Measurements from ENCODE around the gene SMARCB1. TPM values are rescaled to one million over a fixed set of nuclear protein-coding genes. Genes with fewer than 3 reads are reported as not detected.

Gene SMARCB1
- polyA plus RNA-seq (2012; ENCODE audit: low read depth, missing spikeins) = 105 TPM

DNA sequence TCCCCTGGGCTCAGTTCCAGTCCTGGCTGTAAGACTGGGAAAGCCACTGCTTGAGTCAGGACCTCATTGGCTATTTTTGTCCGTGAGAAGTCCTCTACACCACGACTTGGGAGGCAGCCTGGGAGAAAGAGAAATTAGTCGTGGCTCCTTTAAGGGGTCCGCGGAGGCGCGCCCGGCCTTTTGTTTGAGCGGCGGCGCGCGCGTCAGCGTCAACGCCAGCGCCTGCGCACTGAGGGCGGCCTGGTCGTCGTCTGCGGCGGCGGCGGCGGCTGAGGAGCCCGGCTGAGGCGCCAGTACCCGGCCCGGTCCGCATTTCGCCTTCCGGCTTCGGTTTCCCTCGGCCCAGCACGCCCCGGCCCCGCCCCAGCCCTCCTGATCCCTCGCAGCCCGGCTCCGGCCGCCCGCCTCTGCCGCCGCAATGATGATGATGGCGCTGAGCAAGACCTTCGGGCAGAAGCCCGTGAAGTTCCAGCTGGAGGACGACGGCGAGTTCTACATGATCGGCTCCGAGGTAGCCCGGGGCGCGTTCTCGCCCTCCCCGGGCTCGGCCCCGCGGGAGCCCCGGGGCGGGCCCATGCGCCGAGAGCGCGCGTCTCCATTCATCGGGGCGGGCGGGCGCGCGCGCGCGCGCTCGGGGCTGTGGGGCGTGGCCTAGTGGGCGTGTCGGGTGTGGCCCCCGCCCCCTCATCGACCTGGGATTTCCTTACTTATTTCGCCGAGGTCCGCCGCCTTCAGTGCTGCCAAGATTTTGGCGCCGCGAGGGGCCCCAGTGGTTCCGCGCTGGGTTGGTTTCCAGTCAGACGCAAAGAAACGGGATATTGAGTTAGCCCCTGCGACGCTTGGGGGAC, at the start of gene SMARCB1:
Gene SMARCB1, plus strand, starts transcription at position 215 of the 848 bp plus-strand sequence. Its CDS starts 204 bp downstream, at position 419.
- FAIRE-seq (peak; percentile 94), DNase-seq (ENCODE audit: insufficient read length, low spot score) (peak; percentile 96)
- TF ChIP-seq POLR2AphosphoS5 (IDR thresholded peaks at IDR 0.05; ENCODE audit: low read depth, low read length) (no peak), POU2F2 (IDR thresholded peaks at IDR 0.05; ENCODE audit: low read depth, low read length) (no peak), PAX5 (IDR thresholded peaks at IDR 0.05; ENCODE audit: insufficient read depth, low read length, severe bottlenecking) (no peak), POLR2A (IDR thresholded peaks at IDR 0.05; ENCODE audit: low read depth, low read length) (no peak), SPI1 (IDR thresholded peaks at IDR 0.05; ENCODE audit: low read depth, low read length) (no peak), TAF1 (IDR thresholded peaks at IDR 0.05; ENCODE audit: low read depth, low read length) (no peak)

DNA sequence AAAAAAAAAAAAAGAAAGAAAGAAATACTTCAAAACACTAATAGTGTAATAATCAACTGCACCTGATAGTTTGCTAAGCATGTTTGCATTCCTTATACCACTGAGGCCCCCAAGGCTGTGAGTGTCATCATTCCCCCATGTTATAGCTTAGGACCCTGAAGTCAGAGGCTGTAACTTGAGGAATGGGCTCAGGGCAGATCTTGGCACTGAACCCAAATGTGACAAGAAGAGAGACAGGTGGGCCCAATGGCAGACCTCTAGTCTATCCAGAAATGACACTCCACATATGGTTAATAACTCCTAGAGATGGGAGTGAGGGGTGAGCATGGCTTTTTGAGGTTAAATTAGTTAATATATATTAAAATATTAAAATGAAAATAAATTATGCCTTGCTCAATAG, 49.1 kb upstream of the SMARCB1 start:
- no peak for TF ChIP-seq POU2F2 (IDR thresholded peaks at IDR 0.05; ENCODE audit: low read depth, low read length)
- no peak for TF ChIP-seq PAX5 (IDR thresholded peaks at IDR 0.05; ENCODE audit: insufficient read depth, low read length, severe bottlenecking)
- no peak for TF ChIP-seq POLR2A (IDR thresholded peaks at IDR 0.05; ENCODE audit: low read depth, low read length)
- FAIRE-seq (no peak), DNase-seq (ENCODE audit: insufficient read length, low spot score) (no peak)

- FAIRE-seq (no peak), DNase-seq (ENCODE audit: insufficient read length, low spot score) (no peak)
- TF ChIP-seq PAX5 (IDR thresholded peaks at IDR 0.05; ENCODE audit: insufficient read depth, low read length, severe bottlenecking) (no peak), POLR2AphosphoS5 (IDR thresholded peaks at IDR 0.05; ENCODE audit: low read depth, low read length) (no peak), POLR2A (IDR thresholded peaks at IDR 0.05; ENCODE audit: low read depth, low read length) (no peak), POU2F2 (IDR thresholded peaks at IDR 0.05; ENCODE audit: low read depth, low read length) (no peak), TAF1 (IDR thresholded peaks at IDR 0.05; ENCODE audit: low read depth, low read length) (no peak), SPI1 (IDR thresholded peaks at IDR 0.05; ENCODE audit: low read depth, low read length) (no peak)
These were observed 44.1 kb upstream of the SMARCB1 start for GRCh38 chr22:23742505-23743264.

- no peak for FAIRE-seq
- TF ChIP-seq POU2F2 (IDR thresholded peaks at IDR 0.05; ENCODE audit: low read depth, low read length) (no peak), SPI1 (IDR thresholded peaks at IDR 0.05; ENCODE audit: low read depth, low read length) (no peak), POLR2A (IDR thresholded peaks at IDR 0.05; ENCODE audit: low read depth, low read length) (no peak), POLR2AphosphoS5 (IDR thresholded peaks at IDR 0.05; ENCODE audit: low read depth, low read length) (no peak), TAF1 (IDR thresholded peaks at IDR 0.05; ENCODE audit: low read depth, low read length) (no peak), PAX5 (IDR thresholded peaks at IDR 0.05; ENCODE audit: insufficient read depth, low read length, severe bottlenecking) (no peak)
- DNase-seq (ENCODE audit: insufficient read length, low spot score) = no peak
These were observed 43.5 kb upstream of the SMARCB1 start for GRCh38 chr22:23743303-23743705.

GRCh38 chr22:23744001-23744400, 42.8 kb upstream of the SMARCB1 start:
- DNase-seq (ENCODE audit: insufficient read length, low spot score) = no peak
- TF ChIP-seq POLR2A (IDR thresholded peaks at IDR 0.05; ENCODE audit: low read depth, low read length) (no peak), TAF1 (IDR thresholded peaks at IDR 0.05; ENCODE audit: low read depth, low read length) (no peak), POU2F2 (IDR thresholded peaks at IDR 0.05; ENCODE audit: low read depth, low read length) (no peak), PAX5 (IDR thresholded peaks at IDR 0.05; ENCODE audit: insufficient read depth, low read length, severe bottlenecking) (no peak), POLR2AphosphoS5 (IDR thresholded peaks at IDR 0.05; ENCODE audit: low read depth, low read length) (no peak), SPI1 (IDR thresholded peaks at IDR 0.05; ENCODE audit: low read depth, low read length) (no peak)

DNA sequence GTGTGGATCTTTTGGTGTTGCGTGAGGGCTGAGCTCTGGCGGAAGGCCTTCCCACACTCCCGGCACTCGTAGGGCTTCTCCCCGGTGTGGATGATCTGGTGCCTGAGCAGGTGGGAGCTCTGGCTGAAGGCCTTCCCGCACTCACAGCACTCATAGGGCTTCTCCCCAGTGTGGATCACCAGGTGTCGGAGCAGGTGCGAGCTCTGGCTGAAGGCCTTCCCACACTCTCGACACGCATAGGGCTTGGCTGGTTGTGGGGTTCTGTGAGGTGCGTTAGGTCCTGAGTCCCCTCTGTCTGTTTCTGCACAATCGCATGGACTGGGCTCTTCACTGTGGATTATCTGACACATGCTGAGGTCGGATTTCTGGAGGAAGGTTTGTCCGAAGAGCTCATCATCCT, 42.3 kb upstream of the SMARCB1 start:
- TF ChIP-seq POLR2A (IDR thresholded peaks at IDR 0.05; ENCODE audit: low read depth, low read length) (no peak), PAX5 (IDR thresholded peaks at IDR 0.05; ENCODE audit: insufficient read depth, low read length, severe bottlenecking) (no peak), POU2F2 (IDR thresholded peaks at IDR 0.05; ENCODE audit: low read depth, low read length) (no peak), TAF1 (IDR thresholded peaks at IDR 0.05; ENCODE audit: low read depth, low read length) (no peak)
- DNase-seq (ENCODE audit: insufficient read length, low spot score) (no peak), FAIRE-seq (no peak)

More at GRCh38 chr22:23744001-23744400, 42.8 kb upstream of the SMARCB1 start:
- FAIRE-seq = no peak

- no peak for FAIRE-seq
- no peak for DNase-seq (ENCODE audit: insufficient read length, low spot score)
- TF ChIP-seq POU2F2 (IDR thresholded peaks at IDR 0.05; ENCODE audit: low read depth, low read length) (no peak), SPI1 (IDR thresholded peaks at IDR 0.05; ENCODE audit: low read depth, low read length) (no peak), POLR2A (IDR thresholded peaks at IDR 0.05; ENCODE audit: low read depth, low read length) (no peak), PAX5 (IDR thresholded peaks at IDR 0.05; ENCODE audit: insufficient read depth, low read length, severe bottlenecking) (no peak), POLR2AphosphoS5 (IDR thresholded peaks at IDR 0.05; ENCODE audit: low read depth, low read length) (no peak), TAF1 (IDR thresholded peaks at IDR 0.05; ENCODE audit: low read depth, low read length) (no peak)
These were observed 41.0 kb upstream of the SMARCB1 start for GRCh38 chr22:23745791-23746190.

GRCh38 chr22:23749841-23750301, 36.9 kb upstream of the SMARCB1 start:
- peak; percentile 9 for FAIRE-seq
- DNase-seq (ENCODE audit: insufficient read length, low spot score) = no peak
- no peak for TF ChIP-seq SPI1 (IDR thresholded peaks at IDR 0.05; ENCODE audit: low read depth, low read length)
- TF ChIP-seq POLR2A (IDR thresholded peaks at IDR 0.05; ENCODE audit: low read depth, low read length) = no peak
- TF ChIP-seq POU2F2 (IDR thresholded peaks at IDR 0.05; ENCODE audit: low read depth, low read length) = no peak
- TF ChIP-seq TAF1 (IDR thresholded peaks at IDR 0.05; ENCODE audit: low read depth, low read length) = no peak
- TF ChIP-seq PAX5 (IDR thresholded peaks at IDR 0.05; ENCODE audit: insufficient read depth, low read length, severe bottlenecking) = no peak
- TF ChIP-seq POLR2AphosphoS5 (IDR thresholded peaks at IDR 0.05; ENCODE audit: low read depth, low read length) = no peak

GRCh38 chr22:23750367-23750713, 36.4 kb upstream of the SMARCB1 start:
- TF ChIP-seq SPI1 (IDR thresholded peaks at IDR 0.05; ENCODE audit: low read depth, low read length) (no peak), POLR2A (IDR thresholded peaks at IDR 0.05; ENCODE audit: low read depth, low read length) (no peak), POU2F2 (IDR thresholded peaks at IDR 0.05; ENCODE audit: low read depth, low read length) (no peak), TAF1 (IDR thresholded peaks at IDR 0.05; ENCODE audit: low read depth, low read length) (no peak), POLR2AphosphoS5 (IDR thresholded peaks at IDR 0.05; ENCODE audit: low read depth, low read length) (no peak), PAX5 (IDR thresholded peaks at IDR 0.05; ENCODE audit: insufficient read depth, low read length, severe bottlenecking) (no peak)
- FAIRE-seq (no peak), DNase-seq (ENCODE audit: insufficient read length, low spot score) (no peak)
